GM21423 (cell line): ENCODE results near the gene PTPRK.

ENCODE experiments used
- ATAC-seq: cut with Tn5 transposase; IDR thresholded peaks from one replicate; pipeline ENCODE4 v1.9.1; 2021; ENCODE audit warnings: mild to moderate bottlenecking, moderate library complexity; ENCODE audit not compliant: unreplicated experiment

The PTPRK gene

GRCh38 chr6:128156321-128157111 is 363.9 kb downstream of the PTPRK start:
- ATAC-seq: no peak

- ATAC-seq: no peak
These were observed 364.6 kb downstream of the PTPRK start for GRCh38 chr6:128155826-128156225.

GRCh38 chr6:128152551-128152950 is 367.8 kb downstream of the PTPRK start:
- no peak for ATAC-seq

GRCh38 chr6:128150376-128150775 is 370.0 kb downstream of the PTPRK start:
- ATAC-seq: no peak

- ATAC-seq: no peak
These were observed 370.6 kb downstream of the PTPRK start for GRCh38 chr6:128149796-128150195.

GRCh38 chr6:128144320-128144719 is 376.1 kb downstream of the PTPRK start:
- ATAC-seq: no peak

GRCh38 chr6:128141932-128142331 is 378.5 kb downstream of the PTPRK start:
- no peak for ATAC-seq

- no peak for ATAC-seq
These were observed 380.9 kb downstream of the PTPRK start for GRCh38 chr6:128139519-128139918.

GRCh38 chr6:128138694-128139093 is 381.7 kb downstream of the PTPRK start:
- ATAC-seq: no peak

- ATAC-seq: no peak
These were observed 385.1 kb downstream of the PTPRK start for GRCh38 chr6:128135325-128135724.

GRCh38 chr6:128131566-128131965 is 388.8 kb downstream of the PTPRK start:
- no peak for ATAC-seq

GRCh38 chr6:128131036-128131435 is 389.4 kb downstream of the PTPRK start:
- ATAC-seq: no peak

- ATAC-seq: no peak
These were observed 390.7 kb downstream of the PTPRK start for GRCh38 chr6:128129679-128130078.

- ATAC-seq: no peak
These were observed 392.7 kb downstream of the PTPRK start for GRCh38 chr6:128127650-128128049.

- ATAC-seq: no peak
These were observed 395.7 kb downstream of the PTPRK start for GRCh38 chr6:128124713-128125112.

GRCh38 chr6:128121610-128122009 is 398.8 kb downstream of the PTPRK start:
- ATAC-seq: no peak

- no peak for ATAC-seq
These were observed 399.2 kb downstream of the PTPRK start for GRCh38 chr6:128121190-128121589.

- no peak for ATAC-seq
These were observed 402.0 kb downstream of the PTPRK start for GRCh38 chr6:128118401-128118800.

- no peak for ATAC-seq
These were observed 402.5 kb downstream of the PTPRK start for GRCh38 chr6:128117916-128118315.

GRCh38 chr6:128114164-128114563 is 406.2 kb downstream of the PTPRK start:
- ATAC-seq: no peak

- ATAC-seq: peak; percentile 80
These were observed 407.9 kb downstream of the PTPRK start for GRCh38 chr6:128112494-128112893.

GRCh38 chr6:128111096-128111495 is 409.3 kb downstream of the PTPRK start:
- no peak for ATAC-seq

GRCh38 chr6:128107682-128108081 is 412.7 kb downstream of the PTPRK start:
- no peak for ATAC-seq
